B cell (primary cell): ENCODE results near the gene S100A10. TPM values are rescaled to one million over a fixed set of nuclear protein-coding genes. Genes with fewer than 3 reads are reported as not detected.

Experiments used
- ATAC-seq: fragments of 200-7000 bp; cut with Tn5 transposase; one replicate; pipeline ENCODE4 v1.10.0; 2021; ENCODE audit warnings: low read depth, mild to moderate bottlenecking, moderate number of reproducible peaks, moderate library complexity
- CTCF ChIA-PET: fragments of 350-600 bp; sonication (Branson Sonifier 250); formaldehyde crosslinking; loops from one replicate; lab custom pipeline; 2021; ENCODE audit warnings: antibody characterized with exemption, inconsistent platforms; lab: Charles Lee
- POLR2A ChIA-PET: fragments of 350-600 bp; sonication (Branson Sonifier 250); formaldehyde crosslinking; loops from one replicate; lab custom pipeline; 2021; ENCODE audit warnings: antibody characterized with exemption; lab: Charles Lee
- DNase-seq: peaks from one replicate; pipeline ENCODE4 v3.0.0; 2013
- H2AFZ ChIP-seq: 2 replicates; pipeline ENCODE4 v1.6.1; 2012; ENCODE audit warnings: mild to moderate bottlenecking, low read depth, low read length; ENCODE audit not compliant: insufficient read depth, poor library complexity, severe bottlenecking
- H3K27ac ChIP-seq, 2 donors: 1 replicate in 1 of 2; 2 replicates in 1 of 2; pipeline ENCODE4 v1.5.1; 2012 to 2013; ENCODE audit warnings: low read length in 2 of 2, mild to moderate bottlenecking in 2 of 2, moderate library complexity in 1 of 2
- H3K27me3 ChIP-seq, 4 experiments: fragments of 200-600 bp in 1 of 4; sonication (generic) in 1 of 4; replicated peaks in 1 of 4; 1 replicate in 2 of 4; 2 replicates in 2 of 4; pipeline versions ENCODE4 v1.6.1 to v1.7.0; 2013 to 2016; ENCODE audit warnings: low read length in 3 of 4, mild to moderate bottlenecking in 2 of 4, mixed read lengths in 1 of 4, moderate library complexity in 1 of 4; ENCODE audit not compliant: insufficient read depth in 4 of 4, control insufficient read depth in 3 of 4; ENCODE audit errors: control extremely low read depth in 1 of 4
- H3K36me3 ChIP-seq, 2 experiments: replicated peaks in 1 of 2; 1 replicate in 1 of 2; 2 replicates in 1 of 2; pipeline versions ENCODE4 v1.6.1 to v1.7.1; 2013; ENCODE audit warnings: low read length in 1 of 2; ENCODE audit not compliant: insufficient read depth in 2 of 2, control insufficient read depth in 1 of 2; ENCODE audit errors: control extremely low read depth in 1 of 2, extremely low read depth in 1 of 2
- H3K4me1 ChIP-seq, 2 donors: fragments of 200-600 bp in 1 of 2; sonication (generic) in 1 of 2; 1 replicate in 1 of 2; 2 replicates in 1 of 2; pipeline versions ENCODE4 v1.5.1 to v1.6.1; 2013 to 2017; ENCODE audit warnings: low read length in 2 of 2; ENCODE audit not compliant: control insufficient read depth in 2 of 2, insufficient read depth in 2 of 2
- H3K4me2 ChIP-seq: replicated peaks from 2 replicates; pipeline ENCODE3; 2012; ENCODE audit warnings: mild to moderate bottlenecking, low read depth, low read length; ENCODE audit not compliant: poor library complexity, severe bottlenecking
- H3K4me3 ChIP-seq, 5 experiments: fragments of 200-600 bp in 1 of 5; sonication (generic) in 1 of 5; 1 replicate in 3 of 5; 2 replicates in 2 of 5; pipeline versions ENCODE4 v1.5.1 to v1.7.0; 2011 to 2016; ENCODE audit warnings: low read length in 4 of 5, mild to moderate bottlenecking in 4 of 5, low read depth in 2 of 5, control low read depth in 1 of 5, moderate library complexity in 1 of 5; ENCODE audit not compliant: insufficient read depth in 1 of 5; ENCODE audit errors: control extremely low read depth in 1 of 5, extremely low read depth in 1 of 5
- H3K79me2 ChIP-seq: fragments of 200-600 bp; sonication (generic); one replicate; pipeline ENCODE4 v1.6.0; 2016; ENCODE audit warnings: low read length; ENCODE audit not compliant: control insufficient read depth, insufficient read depth
- H3K9ac ChIP-seq: fragments of 200-600 bp; sonication (generic); 2 replicates; pipeline ENCODE4 v1.6.1; 2017; ENCODE audit warnings: mild to moderate bottlenecking, low read length, moderate library complexity
- H3K9me3 ChIP-seq, 3 donors: one replicate each; pipeline versions ENCODE4 v1.6.1 to v1.7.1; 2013; ENCODE audit warnings: low read length in 2 of 3; ENCODE audit not compliant: control insufficient read depth in 2 of 3, insufficient read depth in 1 of 3; ENCODE audit errors: control extremely low read depth in 1 of 3
- H4K20me1 ChIP-seq: 2 replicates; pipeline ENCODE4 v1.6.0; 2012; ENCODE audit warnings: mild to moderate bottlenecking, low read length; ENCODE audit not compliant: insufficient read depth, control insufficient read depth, poor library complexity, severe bottlenecking
- H3K27ac Mint-ChIP-seq: one replicate; pipeline ENCODE4 v1.8.0; 2021; ENCODE audit warnings: mixed read lengths
- H3K27me3 Mint-ChIP-seq: one replicate; pipeline ENCODE4 v1.8.0; 2021; ENCODE audit warnings: mixed read lengths
- H3K4me1 Mint-ChIP-seq: one replicate; pipeline ENCODE4 v1.8.0; 2021; ENCODE audit warnings: mixed read lengths
- H3K4me3 Mint-ChIP-seq: one replicate; pipeline ENCODE4 v1.8.0; 2021; ENCODE audit warnings: mixed read lengths
- H3K9me3 Mint-ChIP-seq: one replicate; pipeline ENCODE4 v1.8.0; 2022; ENCODE audit warnings: mixed read lengths; ENCODE audit not compliant: insufficient read depth
- CTCF ChIP-seq: fragments of 200-600 bp; IDR thresholded peaks from one replicate; pipeline ENCODE4 v1.8.0; 2022; ENCODE audit warnings: antibody characterized with exemption, mild to moderate bottlenecking
- EZH2 ChIP-seq: IDR thresholded peaks from 2 replicates; pipeline ENCODE4 v1.6.1; 2012; ENCODE audit warnings: borderline replicate concordance, low read depth, mild to moderate bottlenecking, moderate library complexity, low read length; ENCODE audit not compliant: insufficient read depth, poor library complexity, severe bottlenecking
- WGBS: methylation state at CpG from one replicate; pipeline ENCODE4 v1.1.5; 2013; ENCODE audit warnings: missing lambda C conversion rate; ENCODE audit not compliant: insufficient coverage; 5-methylcytosine and 5-hydroxymethylcytosine counted together
- intact Hi-C: fragments of 100-400 bp; cut with micrococcal nuclease; formaldehyde crosslinking; loops from one replicate; pipeline ENCODE4 v1.10.0; 2022
- polyA plus RNA-seq: library from polyadenylated mRNA; depleted of rRNA; stranded (reverse); fragments of >200 nt; gene quantifications from 2 replicates; pipeline ENCODE4 v1.2.3, GENCODE V29; 2012
- total RNA-seq, 2 donors: library from RNA; stranded (reverse); fragments of 120-200 nt in 1 of 2; gene quantifications; 1 replicate in 1 of 2; 2 replicates in 1 of 2; pipeline versions ENCODE4 v1.2.3 to v1.2.4, GENCODE V29; 2013 to 2022

The S100A10 gene
- total and polyA plus RNA-seq, 2 donors (not counting 1 experiment from before 2014, with no cell fraction given) = 38.0 to 47.1 TPM

- Mint-ChIP-seq H3K4me1 (peaks cover 6% of the 10 kb centered on the region), H3K9me3 (no peaks in the 10 kb centered on the region), H3K27ac (no peak overlapping the region), H3K27me3 (peaks cover under 1% of the 10 kb centered on the region), H3K4me3 (no peak overlapping the region)
- ATAC-seq = no peak
- Histone ChIP-seq H3K36me3 (peaks cover 6 to 19% of the 10 kb centered on the region in 2 experiments), H3K4me3 (no peak overlapping the region), H3K4me2 (no peak overlapping the region), H3K4me1 (peaks cover 7% of the 10 kb centered on the region in 2 donors), H3K27me3 (no peaks in the 10 kb centered on the region), H4K20me1 (no peaks in the 10 kb centered on the region), H3K27ac (no peak overlapping the region), H3K9me3 (no peaks in the 10 kb centered on the region), H3K9ac (no peak overlapping the region), H2AFZ (no peak overlapping the region), H3K79me2 (no peaks in the 10 kb centered on the region)
- POLR2A ChIA-PET = no interaction called here
- intact Hi-C loops = no loop called here
- 64% methylated on average over 2 of the region's 4 CpGs for WGBS
- TF ChIP-seq EZH2 = no peak
- no peak for TF ChIP-seq CTCF
- CTCF ChIA-PET = no interaction called here
- DNase-seq = no peak
These were observed 36.2 kb upstream of the S100A10 start for GRCh38 chr1:152029929-152030211.

GRCh38 chr1:152029144-152029928 is 35.7 kb upstream of the S100A10 start:
- ATAC-seq (no peak), DNase-seq (no peak)
- H3K4me1 Mint-ChIP-seq = peaks cover 2% of the 10 kb centered on the region
- intact Hi-C loops = no loop called here
- WGBS = 97% methylated on average over 5 of the region's 8 CpGs
- Histone ChIP-seq H4K20me1 (no peaks in the 10 kb centered on the region), H3K9me3 (no peaks in the 10 kb centered on the region), H2AFZ (no peak overlapping the region), H3K9ac (no peak overlapping the region), H3K4me2 (no peak overlapping the region), H3K27me3 (no peaks in the 10 kb centered on the region), H3K36me3 (peaks cover 6 to 19% of the 10 kb centered on the region in 2 experiments), H3K4me1 (peaks cover 2% of the 10 kb centered on the region in 2 donors), H3K27ac (no peak overlapping the region), H3K4me3 (no peak overlapping the region), H3K79me2 (no peaks in the 10 kb centered on the region)
- H3K9me3 Mint-ChIP-seq = no peaks in the 10 kb centered on the region
- H3K27ac Mint-ChIP-seq = no peak overlapping the region
- CTCF ChIA-PET = no interaction called here
- no peak overlapping the region for H3K4me3 Mint-ChIP-seq
- POLR2A ChIA-PET = no interaction called here
- TF ChIP-seq EZH2 (no peak), CTCF (no peak)
- peaks cover 4% of the 10 kb centered on the region for H3K27me3 Mint-ChIP-seq
